ENCODE data around the gene KRT222.
A peak's percentile ranks its signal among the peaks of the same experiment; 100 is the strongest.

The KRT222 gene

DNA sequence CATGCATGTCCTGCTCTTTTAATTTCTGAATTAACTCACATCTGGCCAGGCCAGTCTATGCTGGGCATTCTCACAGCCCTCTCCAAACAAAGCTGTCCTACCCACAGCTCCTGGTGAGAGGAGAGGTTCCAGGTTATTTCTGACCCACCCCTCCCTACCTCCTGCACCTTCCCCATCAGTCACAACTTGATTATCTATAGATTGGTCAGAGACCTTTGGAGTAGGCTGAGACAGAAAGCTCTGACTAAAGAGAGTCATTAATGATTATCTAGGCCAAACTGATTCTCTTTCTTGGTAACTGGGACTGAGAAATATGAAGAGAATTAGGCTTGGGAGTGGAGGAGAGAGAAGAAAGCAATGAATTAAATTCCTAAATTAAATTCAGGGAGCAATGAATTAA lies 1.4 kb upstream of the KRT222 start:
- in situ Hi-C loops (cut with HindIII; ENCODE audit: low pct_ligation_motif_present, low pct_unique_long_range_greater_than_20kb, low sequenced_read_pairs): no loop called here
- peak; percentile 60 for DNase-seq

GRCh38 chr17:40663252-40663651 lies 1.7 kb downstream of the KRT222 start:
- peak; percentile 57 for DNase-seq
- in situ Hi-C loops (cut with HindIII; ENCODE audit: low pct_ligation_motif_present, low pct_unique_long_range_greater_than_20kb, low sequenced_read_pairs): no loop called here

DNA sequence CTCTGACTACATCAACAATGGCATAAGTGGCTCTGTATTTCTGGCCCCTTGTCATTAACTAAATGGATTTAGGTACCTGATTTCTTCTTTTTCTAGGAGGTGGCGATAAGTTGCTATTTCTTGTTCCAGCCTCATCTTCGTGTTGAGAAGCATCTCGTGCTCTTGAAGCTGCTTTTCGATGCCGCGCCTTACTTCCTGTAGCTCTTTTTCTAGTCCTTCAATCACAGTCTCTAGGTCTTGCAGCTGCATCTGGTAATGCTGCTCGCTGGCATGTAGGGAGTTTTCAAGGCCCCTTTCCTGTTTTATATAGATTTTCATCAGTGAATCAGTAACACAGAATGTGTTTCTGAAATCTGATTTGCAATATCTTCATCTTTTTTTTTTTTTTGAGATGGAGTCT lies 5.1 kb downstream of the KRT222 start:
- in situ Hi-C loops (cut with HindIII; ENCODE audit: low pct_ligation_motif_present, low pct_unique_long_range_greater_than_20kb, low sequenced_read_pairs): no loop called here
- no peak for DNase-seq

- no peak for DNase-seq
- in situ Hi-C loops (cut with HindIII; ENCODE audit: low pct_ligation_motif_present, low pct_unique_long_range_greater_than_20kb, low sequenced_read_pairs): no loop called here
Observed at GRCh38 chr17:40658396-40658795, 6.6 kb downstream of the KRT222 start.

DNA sequence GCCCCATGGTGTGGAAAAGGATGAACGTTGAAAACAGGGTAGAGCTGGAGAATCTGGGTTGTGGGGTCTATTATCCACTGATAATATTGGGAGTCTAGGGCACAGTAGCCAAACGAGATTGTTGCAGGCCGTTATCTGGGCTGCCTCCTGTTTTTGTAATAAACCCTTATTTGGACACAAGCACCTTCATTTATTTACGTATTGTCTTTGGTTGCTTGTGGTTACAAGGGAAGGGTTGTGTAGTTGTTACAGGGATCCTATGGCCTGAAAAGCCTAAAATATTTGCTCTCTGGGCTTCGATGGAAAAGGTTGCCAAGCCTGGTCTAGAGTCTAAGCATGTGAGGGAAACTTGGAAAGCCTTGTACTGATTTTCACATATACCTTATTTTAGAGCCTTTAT lies 13.0 kb downstream of the KRT222 start:
- in situ Hi-C loops (cut with HindIII; ENCODE audit: low pct_ligation_motif_present, low pct_unique_long_range_greater_than_20kb, low sequenced_read_pairs): no loop called here
- no peak for DNase-seq

DNA sequence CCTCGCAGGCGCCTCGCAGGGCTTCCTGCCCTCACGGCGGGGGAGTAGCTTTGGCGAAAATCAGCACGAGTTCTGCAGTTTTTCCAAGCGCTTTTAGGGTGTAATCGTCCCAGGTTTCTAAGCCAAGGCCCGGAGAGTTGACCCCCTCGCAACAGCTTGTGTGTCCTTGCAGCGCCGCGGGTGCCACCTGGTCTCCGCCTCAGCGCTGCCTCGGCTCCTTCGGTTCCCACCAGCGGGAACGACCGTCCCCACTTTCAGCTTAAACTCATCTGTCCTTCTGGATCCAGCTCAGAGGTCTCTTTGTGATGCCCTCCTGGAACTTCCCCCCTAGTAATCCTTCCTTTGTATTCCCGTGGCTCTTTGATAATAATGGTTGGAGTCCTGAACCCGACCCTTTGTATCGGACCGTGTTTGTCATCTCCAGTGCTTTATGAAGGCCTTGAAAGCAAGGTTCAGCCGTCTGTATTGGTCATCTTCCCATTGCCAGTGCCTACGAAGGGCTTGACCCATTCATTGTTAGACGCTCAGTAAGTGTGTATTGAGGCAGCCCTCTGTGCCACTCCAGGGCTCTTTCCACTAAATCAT lies 16.5 kb downstream of the KRT222 start:
- in situ Hi-C loops (cut with HindIII; ENCODE audit: low pct_ligation_motif_present, low pct_unique_long_range_greater_than_20kb, low sequenced_read_pairs): no loop called here
- peak; percentile 13 for DNase-seq

GRCh38 chr17:40647624-40648383 lies 17.2 kb downstream of the KRT222 start, which contains the start of gene SMARCE1:
SMARCE1 (minus strand) TSS chr17:40647818; CDS start chr17:40645802, 2,016 bp downstream.
- peak; percentile 87 for DNase-seq
- in situ Hi-C loops (cut with HindIII; ENCODE audit: low pct_ligation_motif_present, low pct_unique_long_range_greater_than_20kb, low sequenced_read_pairs): no loop called here

- in situ Hi-C loops (cut with HindIII; ENCODE audit: low pct_ligation_motif_present, low pct_unique_long_range_greater_than_20kb, low sequenced_read_pairs): no loop called here
- peak; percentile 49 for DNase-seq
Observed at GRCh38 chr17:40646791-40647623, 18.0 kb downstream of the KRT222 start.

DNA sequence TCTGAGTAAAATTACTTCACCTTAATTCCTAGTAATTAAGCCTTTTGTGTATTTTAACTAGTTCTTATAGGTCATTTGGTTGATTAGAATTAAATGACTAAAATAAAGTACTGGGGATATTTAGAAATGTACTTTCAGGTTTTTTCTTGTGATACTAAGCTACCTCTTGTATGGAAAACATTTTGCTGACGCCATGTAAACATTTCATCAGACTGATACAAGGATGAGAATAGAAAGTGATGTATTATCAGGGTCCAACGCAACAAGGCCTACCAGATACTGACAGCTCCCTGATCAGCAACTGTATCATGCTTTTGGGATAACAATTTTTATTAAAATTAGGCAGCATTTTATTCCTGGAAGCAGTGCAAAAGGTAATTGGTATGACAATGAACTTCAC lies 19.0 kb downstream of the KRT222 start:
- no peak for DNase-seq
- in situ Hi-C loops (cut with HindIII; ENCODE audit: low pct_ligation_motif_present, low pct_unique_long_range_greater_than_20kb, low sequenced_read_pairs): no loop called here

DNA sequence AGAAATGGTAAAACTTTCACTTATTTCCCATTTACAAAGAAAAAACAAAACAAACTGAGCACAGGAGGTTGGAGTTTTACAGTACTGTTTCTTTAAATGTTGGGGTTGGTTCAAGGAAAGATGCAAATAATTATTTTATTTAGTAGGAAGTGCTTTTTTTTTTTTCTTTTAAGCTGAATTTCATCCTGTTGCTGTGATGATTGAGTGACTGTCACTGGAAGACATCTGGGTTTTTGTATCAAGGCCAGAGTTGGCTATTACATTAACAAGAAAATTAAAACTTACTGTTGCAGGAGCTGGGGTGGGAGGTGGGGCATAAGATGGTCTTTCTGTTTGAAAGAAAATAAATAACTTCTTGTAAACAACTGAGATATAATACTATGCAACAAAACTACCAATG lies 19.7 kb downstream of the KRT222 start:
- in situ Hi-C loops (cut with HindIII; ENCODE audit: low pct_ligation_motif_present, low pct_unique_long_range_greater_than_20kb, low sequenced_read_pairs): no loop called here
- no peak for DNase-seq

DNA sequence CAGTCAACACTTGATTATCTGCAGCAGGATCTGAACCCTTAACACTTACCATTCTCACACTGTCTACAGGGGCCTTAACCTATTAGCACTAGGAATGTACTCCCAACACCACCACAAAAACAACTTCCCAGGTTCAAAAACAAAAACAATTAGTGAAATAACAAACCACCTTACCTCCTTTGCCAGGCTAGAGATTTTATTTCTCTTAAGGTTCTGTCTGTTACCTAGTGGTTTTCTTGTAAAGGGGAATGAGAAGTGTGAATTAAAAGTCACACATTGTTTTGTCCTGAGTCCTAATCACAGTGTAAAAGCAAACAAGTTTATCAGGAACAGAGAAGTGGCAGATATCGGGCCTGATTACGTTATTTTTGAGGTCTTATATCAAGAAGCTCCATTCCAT lies 27.0 kb downstream of the KRT222 start:
- DNase-seq: no peak
- in situ Hi-C loops (cut with HindIII; ENCODE audit: low pct_ligation_motif_present, low pct_unique_long_range_greater_than_20kb, low sequenced_read_pairs): no loop called here

GRCh38 chr17:40633871-40634270 lies 31.1 kb downstream of the KRT222 start:
- in situ Hi-C loops (cut with HindIII; ENCODE audit: low pct_ligation_motif_present, low pct_unique_long_range_greater_than_20kb, low sequenced_read_pairs): no loop called here
- no peak for DNase-seq

DNA sequence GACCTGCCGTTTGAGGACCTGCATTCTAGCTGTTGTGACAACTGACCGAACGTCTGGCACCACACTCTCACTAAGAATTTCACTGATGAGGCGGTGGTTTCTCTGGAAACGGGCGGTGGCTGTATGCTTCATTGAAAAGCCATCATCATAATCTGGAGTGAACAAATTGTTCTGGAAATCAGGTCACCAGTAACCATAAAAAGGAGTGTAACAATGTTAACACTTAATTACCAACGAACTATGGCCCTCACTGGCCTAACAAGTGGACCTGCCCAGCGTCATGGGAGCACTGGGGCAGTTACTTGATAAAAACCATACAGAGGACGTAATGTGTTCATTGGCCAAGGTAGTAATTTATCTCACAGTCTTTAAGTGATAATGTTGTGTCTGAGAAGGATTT lies 32.8 kb downstream of the KRT222 start:
- in situ Hi-C loops (cut with HindIII; ENCODE audit: low pct_ligation_motif_present, low pct_unique_long_range_greater_than_20kb, low sequenced_read_pairs): no loop called here
- DNase-seq: no peak

DNA sequence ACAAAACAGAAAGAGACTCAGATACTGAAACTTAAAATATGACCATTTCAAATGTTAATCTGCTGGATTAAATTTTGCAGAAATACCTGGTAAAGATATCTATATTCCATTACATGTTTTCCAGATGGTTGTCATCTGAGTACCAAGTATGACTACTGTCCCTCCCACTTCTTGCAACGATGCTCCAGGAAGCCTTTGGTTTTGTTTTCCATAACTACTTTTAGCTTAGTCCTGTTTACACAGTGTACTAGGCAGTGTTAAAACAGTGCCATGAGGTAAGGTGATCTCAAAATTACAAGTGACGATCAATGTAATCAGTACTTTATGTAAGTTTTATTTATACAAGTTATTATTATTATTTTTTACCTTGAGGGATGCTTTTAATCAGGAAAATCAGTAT lies 35.1 kb downstream of the KRT222 start:
- DNase-seq: no peak
- in situ Hi-C loops (cut with HindIII; ENCODE audit: low pct_ligation_motif_present, low pct_unique_long_range_greater_than_20kb, low sequenced_read_pairs): no loop called here

DNA sequence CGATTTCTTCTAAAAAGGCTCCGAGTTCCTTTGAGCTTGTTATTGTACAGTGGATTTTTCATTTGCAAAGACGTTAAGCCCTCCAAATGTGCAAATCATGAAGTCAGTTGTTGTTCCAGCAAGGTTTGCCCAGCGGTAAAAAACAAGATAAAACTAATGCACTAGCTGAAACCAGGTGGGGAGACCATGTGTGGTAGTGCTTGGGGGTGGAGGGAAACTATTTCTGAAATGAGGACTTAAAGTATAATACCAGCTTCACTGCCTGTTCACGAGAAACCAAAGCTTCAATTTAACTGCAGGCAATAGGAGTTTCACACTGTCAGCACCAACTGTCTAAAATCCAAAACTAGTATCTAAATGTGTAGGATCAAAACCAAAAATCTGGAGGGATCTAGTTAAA lies 39.7 kb downstream of the KRT222 start:
- DNase-seq: no peak
- in situ Hi-C loops (cut with HindIII; ENCODE audit: low pct_ligation_motif_present, low pct_unique_long_range_greater_than_20kb, low sequenced_read_pairs): no loop called here

DNA sequence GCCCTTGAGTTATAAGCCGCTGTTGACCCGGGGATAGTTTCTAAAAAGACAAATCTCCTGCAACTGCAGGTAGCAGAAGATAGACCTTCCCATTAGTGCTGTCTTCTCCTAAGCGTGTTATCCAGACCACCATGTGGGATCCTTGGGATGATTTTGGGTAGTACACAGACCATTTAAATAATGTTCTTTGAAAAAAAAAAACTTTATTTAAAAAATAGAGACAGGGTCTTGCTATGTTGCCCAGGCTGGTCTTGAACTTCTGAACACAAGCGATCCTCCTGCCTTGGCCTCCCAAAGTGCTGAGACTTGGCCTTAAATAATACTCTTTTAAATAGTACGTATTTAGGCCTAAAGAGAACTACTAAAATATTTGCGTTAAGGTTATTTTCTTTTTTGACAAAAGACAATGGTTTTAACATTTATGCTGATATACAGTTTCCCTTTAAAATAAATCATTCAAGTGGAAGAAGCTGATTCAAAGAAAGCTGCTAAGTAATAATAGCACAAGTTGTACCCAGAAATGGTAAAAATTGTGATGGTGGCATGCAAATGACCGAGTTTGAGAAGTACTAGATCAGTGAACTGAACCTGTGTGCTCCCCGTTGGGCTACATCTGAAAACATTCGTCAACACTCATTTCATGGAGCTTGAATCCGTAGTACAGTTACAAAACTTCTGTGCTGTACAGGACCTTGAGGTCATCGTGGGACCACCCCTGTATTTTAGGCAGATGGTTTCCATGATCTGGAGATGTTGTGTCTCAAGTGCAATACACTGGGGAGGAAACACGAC lies 41.4 kb downstream of the KRT222 start:
- in situ Hi-C loops (cut with HindIII; ENCODE audit: low pct_ligation_motif_present, low pct_unique_long_range_greater_than_20kb, low sequenced_read_pairs): loop anchor here (25.0 kb wide), 1 partner anchor 164 kb away; the partner anchor contains the start of genes KRT27 and KRT28

DNA sequence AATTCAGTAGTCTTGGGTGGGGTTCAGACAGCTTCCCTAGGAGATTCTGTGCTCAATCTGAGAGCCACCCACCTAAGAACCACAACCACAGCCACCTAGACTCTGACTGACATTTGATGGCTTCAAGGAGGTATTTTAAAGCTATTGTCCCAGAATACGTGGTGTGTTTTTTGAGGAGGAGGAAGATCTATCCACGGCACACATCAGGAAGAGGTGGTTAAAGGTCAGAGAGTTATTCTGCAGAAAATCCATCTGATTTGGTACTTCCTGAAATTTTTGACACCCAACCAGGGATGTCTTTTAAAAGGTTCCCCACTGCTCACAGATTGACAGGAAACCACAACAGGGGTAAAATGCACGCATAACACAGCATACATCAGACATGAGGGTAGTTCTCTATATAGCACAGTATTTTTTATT lies 42.5 kb downstream of the KRT222 start:
- in situ Hi-C loops (cut with HindIII; ENCODE audit: low pct_ligation_motif_present, low pct_unique_long_range_greater_than_20kb, low sequenced_read_pairs): loop anchor here (25.0 kb wide), 1 partner anchor 165 kb away; the partner anchor contains the start of genes KRT27 and KRT28
- no peak for DNase-seq

More for the DNA sequence above, 41.4 kb downstream of the KRT222 start:
- no peak for DNase-seq

- in situ Hi-C loops (cut with HindIII; ENCODE audit: low pct_ligation_motif_present, low pct_unique_long_range_greater_than_20kb, low sequenced_read_pairs): loop anchor here (25.0 kb wide), 1 partner anchor 166 kb away; the partner anchor contains the start of genes KRT27 and KRT28
- no peak for DNase-seq
Observed at GRCh38 chr17:40621578-40621977, 43.4 kb downstream of the KRT222 start.

Measured in ACHN (cell line).